Body of pancreas (tissue), 4 donors: ENCODE measurements around the gene MARCHF3.

ENCODE experiments used
- CTCF ChIP-seq, 7 experiments: fragments of 450-650 bp in 4 of 7; fragments of 200-600 bp in 3 of 7; sonication (generic) in 3 of 7; IDR thresholded peaks; one replicate each; pipeline ENCODE4 v1.5.1; 2016 to 2019; ENCODE audit warnings: antibody characterized with exemption in 7 of 7
- POLR2A ChIP-seq, 3 donors: fragments of 450-650 bp; IDR thresholded peaks; one replicate each; pipeline ENCODE4 v1.6.1; 2016; ENCODE audit warnings: antibody characterized with exemption in 3 of 3, mild to moderate bottlenecking in 2 of 3

GRCh38 chr5:126914801-126915436 is 115.4 kb downstream of the MARCHF3 start:
- TF ChIP-seq CTCF (IDR thresholded peaks at IDR 0.05) (no peak), POLR2A (IDR thresholded peaks at IDR 0.05) (no peak)
